Astrocyte of the cerebellum (primary cell): Measurements from ENCODE around the gene ETHE1.

Experiments used
- DNase-seq: peaks from one replicate; pipeline ENCODE4 v3.0.0-alpha.2; 2011; ENCODE audit warnings: low read depth
- H3K4me3 ChIP-seq: 2 replicates; pipeline ENCODE4 v1.5.1; 2011; ENCODE audit warnings: mild to moderate bottlenecking, low read depth, low read length, moderate library complexity
- in situ Hi-C: cut with HindIII; loops from 2 replicates; pipeline ENCODE4 v1.10.0; 2017; ENCODE audit warnings: low sequenced_read_pairs
- TF ChIP-seq, protein P1 (sequence below): IDR thresholded peaks from 2 replicates; pipeline ENCODE4 v1.5.1; 2012; ENCODE audit warnings: low read length, low read depth, moderate library complexity, mild to moderate bottlenecking; ENCODE audit errors: missing control alignments

Gene ETHE1

GRCh38 chr19:43470288-43470687 is 56.7 kb downstream of the ETHE1 start:
- TF ChIP-seq, protein P1, sequence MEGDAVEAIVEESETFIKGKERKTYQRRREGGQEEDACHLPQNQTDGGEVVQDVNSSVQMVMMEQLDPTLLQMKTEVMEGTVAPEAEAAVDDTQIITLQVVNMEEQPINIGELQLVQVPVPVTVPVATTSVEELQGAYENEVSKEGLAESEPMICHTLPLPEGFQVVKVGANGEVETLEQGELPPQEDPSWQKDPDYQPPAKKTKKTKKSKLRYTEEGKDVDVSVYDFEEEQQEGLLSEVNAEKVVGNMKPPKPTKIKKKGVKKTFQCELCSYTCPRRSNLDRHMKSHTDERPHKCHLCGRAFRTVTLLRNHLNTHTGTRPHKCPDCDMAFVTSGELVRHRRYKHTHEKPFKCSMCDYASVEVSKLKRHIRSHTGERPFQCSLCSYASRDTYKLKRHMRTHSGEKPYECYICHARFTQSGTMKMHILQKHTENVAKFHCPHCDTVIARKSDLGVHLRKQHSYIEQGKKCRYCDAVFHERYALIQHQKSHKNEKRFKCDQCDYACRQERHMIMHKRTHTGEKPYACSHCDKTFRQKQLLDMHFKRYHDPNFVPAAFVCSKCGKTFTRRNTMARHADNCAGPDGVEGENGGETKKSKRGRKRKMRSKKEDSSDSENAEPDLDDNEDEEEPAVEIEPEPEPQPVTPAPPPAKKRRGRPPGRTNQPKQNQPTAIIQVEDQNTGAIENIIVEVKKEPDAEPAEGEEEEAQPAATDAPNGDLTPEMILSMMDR = no peak
- no peak for DNase-seq
- in situ Hi-C loops = no loop called here
- H3K4me3 ChIP-seq = no peak overlapping the region

GRCh38 chr19:43469160-43469480 is 57.9 kb downstream of the ETHE1 start:
- in situ Hi-C loops = no loop called here
- TF ChIP-seq, protein P1 = no peak
- no peak overlapping the region for H3K4me3 ChIP-seq
- DNase-seq = no peak

GRCh38 chr19:43468354-43469159 is 58.4 kb downstream of the ETHE1 start:
- no peak overlapping the region for H3K4me3 ChIP-seq
- TF ChIP-seq, protein P1 = no peak
- no peak for DNase-seq
- in situ Hi-C loops = no loop called here

- in situ Hi-C loops = no loop called here
- H3K4me3 ChIP-seq = no peak overlapping the region
- TF ChIP-seq, protein P1 = no peak
- DNase-seq = no peak
Measured at GRCh38 chr19:43467730-43468129, 59.3 kb downstream of the ETHE1 start.

DNA sequence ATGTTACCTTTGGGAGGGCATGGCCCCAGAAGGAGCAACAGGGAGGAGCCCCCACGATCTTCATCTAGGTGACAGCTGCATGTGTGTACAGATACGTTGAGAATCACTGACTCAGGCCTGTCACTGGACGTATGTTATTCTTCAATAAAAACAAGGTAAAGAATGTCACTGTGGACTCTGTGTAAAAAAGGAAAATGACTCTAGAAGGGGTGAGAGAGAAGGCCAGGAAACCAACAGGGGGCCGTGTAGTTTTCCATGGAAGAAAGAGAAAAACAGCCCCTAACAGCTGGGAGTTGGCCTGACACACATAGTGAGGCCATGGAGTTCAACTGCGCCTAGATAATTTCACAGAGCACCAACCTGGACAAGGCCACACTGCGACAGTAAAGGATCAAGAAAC is 59.7 kb downstream of the ETHE1 start:
- in situ Hi-C loops = no loop called here

GRCh38 chr19:43466793-43467192 is 60.2 kb downstream of the ETHE1 start:
- no peak overlapping the region for H3K4me3 ChIP-seq

More for the DNA sequence above, 59.7 kb downstream of the ETHE1 start:
- TF ChIP-seq, protein P1 = no peak
- no peak for DNase-seq
- H3K4me3 ChIP-seq = no peak overlapping the region

More at GRCh38 chr19:43466793-43467192, 60.2 kb downstream of the ETHE1 start:
- no peak for DNase-seq
- in situ Hi-C loops = no loop called here
- TF ChIP-seq, protein P1 = no peak
